ENCODE measurements around the gene OR51B2. TPM values are rescaled to one million over a fixed set of nuclear protein-coding genes. Genes with fewer than 3 reads are reported as not detected.

OR51B2 gene
- total RNA-seq, 1 experiment from 2014 or later = 17.1 TPM

- H2AFZ ChIP-seq (ENCODE audit: low read depth, low read length, poor library complexity, severe bottlenecking) = no peak within 1 kb of the TSS
- no peak for DNase-seq (ENCODE audit: low read depth, low spot score)
- ATAC-seq = no peak
- intact Hi-C loops (cut with micrococcal nuclease) = no loop called here
- H3K27me3 ChIP-seq (ENCODE audit: insufficient read depth, low read length) = no peaks in the 10 kb centered on the region
- no peaks in the 10 kb centered on the region for H3K9me2 ChIP-seq (ENCODE audit: insufficient read depth)
- TF ChIP-seq SRF (IDR thresholded peaks at IDR 0.05; ENCODE audit: low read depth) (no peak), MAX (IDR thresholded peaks at IDR 0.05) (no peak), POLR2AphosphoS5 (IDR thresholded peaks at IDR 0.05; ENCODE audit: low read depth, low read length) (no peak), YY1 (IDR thresholded peaks at IDR 0.05; ENCODE audit: extremely low read depth, insufficient replicate concordance, low read depth, low read length) (no peak), ZFX (IDR thresholded peaks at IDR 0.05) (no peak), EGR1 (IDR thresholded peaks at IDR 0.05; ENCODE audit: low read depth) (no peak), SP1 (IDR thresholded peaks at IDR 0.05; ENCODE audit: low read depth) (no peak), POLR2A (IDR thresholded peaks at IDR 0.05; ENCODE audit: borderline replicate concordance, extremely low read depth, insufficient read depth, insufficient read length) (no peak), CTCF (IDR thresholded peaks at IDR 0.05 in 2 of 3, conservative IDR thresholded peaks at IDR 0.05 in 1 of 3; ENCODE audit: borderline replicate concordance in 1 of 3, insufficient read depth in 1 of 3, low read depth in 2 of 3, low read length in 2 of 3) (no peak), RAD21 (IDR thresholded peaks at IDR 0.05; ENCODE audit: low read depth) (no peak), FOSL1 (IDR thresholded peaks at IDR 0.05; ENCODE audit: low read depth) (no peak), TCF7L2 (IDR thresholded peaks at IDR 0.05; ENCODE audit: borderline replicate concordance, extremely low read depth, insufficient read depth, insufficient read length) (no peak)
- TF ChIP-seq, protein P1, sequence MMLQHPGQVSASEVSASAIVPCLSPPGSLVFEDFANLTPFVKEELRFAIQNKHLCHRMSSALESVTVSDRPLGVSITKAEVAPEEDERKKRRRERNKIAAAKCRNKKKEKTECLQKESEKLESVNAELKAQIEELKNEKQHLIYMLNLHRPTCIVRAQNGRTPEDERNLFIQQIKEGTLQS (IDR thresholded peaks at IDR 0.05) = no peak
- ChIA-PET RAD21 (ENCODE audit: low non-redundant PET in 1 of 2, low total read pairs in 2 of 2, uncharacterized antibody in 2 of 2, unreplicated experiment in 2 of 2) (no interaction called here), POLR2A (no interaction called here), CTCF (no interaction called here)
- BruUV-seq (replicated peaks) = no TSS peak
- no peak within 1 kb of the TSS for H3K9ac ChIP-seq (ENCODE audit: low read length)
- peaks cover 7 to 23% of the 10 kb centered on the region in 2 experiments; a peak in 2 of 4 replicates for H3K36me3 ChIP-seq (ENCODE audit: control insufficient read depth in 1 of 2, insufficient read depth in 2 of 2, low read length in 2 of 2)
- H3K27ac ChIP-seq (ENCODE audit: low read depth, low read length) = no peak within 1 kb of the TSS
- H3K4me1 ChIP-seq (ENCODE audit: control insufficient read depth in 1 of 2, insufficient read depth in 2 of 2, low read length in 2 of 2) = no peaks in the 10 kb centered on the region
- H3K79me2 ChIP-seq (ENCODE audit: insufficient read depth, low read length) = no peaks in the 10 kb centered on the region
- H3K9me3 ChIP-seq (ENCODE audit: control insufficient read depth in 1 of 2, insufficient read depth in 1 of 2, low read depth in 1 of 2, low read length in 2 of 2) = no peaks in the 10 kb centered on the region
- H3K4me2 ChIP-seq (ENCODE audit: low read length) = no peak within 1 kb of the TSS
- no peak within 1 kb of the TSS for H3K4me3 ChIP-seq (replicated peaks in 1 of 2; ENCODE audit: low read depth in 1 of 2, low read length in 2 of 2)
- H4K20me1 ChIP-seq (ENCODE audit: insufficient read depth) = no peaks in the 10 kb centered on the region
Observed at GRCh38 chr11:5301846-5302245, 22.3 kb downstream of the OR51B2 start, which contains the start of gene OR51B4. TSS of gene OR51B4 (minus strand) at chr11:5301946. CDS start at chr11:5301946, 0 bp downstream.

Measured in HCT116 (cell line).